ENCODE data around the gene NUDT13. TPM values are rescaled to one million over a fixed set of nuclear protein-coding genes. Genes with fewer than 3 reads are reported as not detected.

The NUDT13 gene
- total and polyA plus RNA-seq, 12 donors = 1.0 to 6.1 (median 2.9) TPM

- 59 to 67% (median 59%) methylated on average over 3 to 4 of the region's 4 CpGs for WGBS, 4 donors
- TF ChIP-seq CTCF (IDR thresholded peaks at IDR 0.05) (no peak), POLR2A (IDR thresholded peaks at IDR 0.05) (no peak)
- intact Hi-C loops (cut with DNase I) = no loop called here
- Histone ChIP-seq H3K9me3 (replicated peaks in 1 of 3) (no peaks in the 10 kb centered on the region), H3K36me3 (replicated peaks in 1 of 2) (no peaks in the 10 kb centered on the region), H3K4me1 (replicated peaks in 1 of 2) (peaks cover 7 to 18% of the 10 kb centered on the region in 2 donors), H3K27me3 (no peaks in the 10 kb centered on the region), H3K4me3 (no peak overlapping the region), H3K27ac (peak overlapping the region; percentile 0 to 72 (median 46))
- peak in 3 of 7 donors; percentile 27 to 55 (median 27) for DNase-seq
Measured at GRCh38 chr10:73119952-73120351, 9.7 kb downstream of the NUDT13 start.

- Histone ChIP-seq H3K27me3 (no peaks in the 10 kb centered on the region), H3K27ac (no peak overlapping the region), H3K4me1 (replicated peaks in 1 of 2) (no peaks in the 10 kb centered on the region), H3K36me3 (replicated peaks in 1 of 2) (peaks cover 0 to 21% of the 10 kb centered on the region in 2 donors), H3K4me3 (no peak overlapping the region), H3K9me3 (replicated peaks in 1 of 3) (no peaks in the 10 kb centered on the region)
- no peak for DNase-seq
- 83 to 100% (median 98%) methylated on average over 2 of the region's 2 CpGs for WGBS, 4 donors
- intact Hi-C loops (cut with DNase I) = no loop called here
- TF ChIP-seq CTCF (IDR thresholded peaks at IDR 0.05) (no peak), POLR2A (IDR thresholded peaks at IDR 0.05) (no peak)
Measured at GRCh38 chr10:73126343-73126742, 16.1 kb downstream of the NUDT13 start.

GRCh38 chr10:73131301-73131700 lies 21.0 kb downstream of the NUDT13 start:
- intact Hi-C loops (cut with DNase I) = no loop called here
- H3K27ac ChIP-seq = peak overlapping the region in 1 of 5 donors; percentile 5
- H3K36me3 ChIP-seq (replicated peaks in 1 of 2) = peaks cover 0 to 66% of the 10 kb centered on the region in 2 donors
- TF ChIP-seq CTCF (IDR thresholded peaks at IDR 0.05) = no peak
- TF ChIP-seq POLR2A (IDR thresholded peaks at IDR 0.05) = no peak
- no peaks in the 10 kb centered on the region for H3K27me3 ChIP-seq
- H3K4me1 ChIP-seq (replicated peaks in 1 of 2) = peaks cover 0 to 9% of the 10 kb centered on the region in 2 donors
- DNase-seq = no peak
- no peak overlapping the region for H3K4me3 ChIP-seq
- 30 to 52% (median 46%) methylated on average over 2 of the region's 2 CpGs for WGBS, 4 donors
- no peaks in the 10 kb centered on the region for H3K9me3 ChIP-seq (replicated peaks in 1 of 3)

GRCh38 chr10:73131913-73132686 lies 21.8 kb downstream of the NUDT13 start:
- TF ChIP-seq CTCF (IDR thresholded peaks at IDR 0.05) = no peak
- TF ChIP-seq POLR2A (IDR thresholded peaks at IDR 0.05) = no peak
- H3K4me3 ChIP-seq = no peak overlapping the region
- H3K4me1 ChIP-seq (replicated peaks in 1 of 2) = peaks cover 0 to 9% of the 10 kb centered on the region in 2 donors
- intact Hi-C loops (cut with DNase I) = no loop called here
- H3K27me3 ChIP-seq = no peaks in the 10 kb centered on the region
- 92 to 100% (median 98%) methylated on average over 2 of the region's 2 CpGs for WGBS, 4 donors
- no peaks in the 10 kb centered on the region for H3K9me3 ChIP-seq (replicated peaks in 1 of 3)
- peak overlapping the region in 1 of 5 donors; percentile 5 for H3K27ac ChIP-seq
- H3K36me3 ChIP-seq (replicated peaks in 1 of 2) = peaks cover 0 to 66% of the 10 kb centered on the region in 2 donors
- no peak for DNase-seq

Measured in adrenal gland (tissue), 12 donors.